Hindlimb muscle (tissue), 1 donor: ENCODE data around the gene PRAMEF25. TPM values are rescaled to one million over a fixed set of nuclear protein-coding genes. Genes with fewer than 3 reads are reported as not detected.
"Not testable (repeated sequence)": the region's sequence is repeated elsewhere in the genome, so short reads cannot be mapped to it uniquely, and the experiment has no call there.

ENCODE experiments used
- DNase-seq: peaks from one replicate; pipeline ENCODE4 v3.0.0-alpha.2; 2013
- polyA plus RNA-seq: library from polyadenylated mRNA; unstranded; fragments of 120-200 nt; gene quantifications from one replicate; pipeline ENCODE4 v1.2.1, GENCODE V29; 2013; ENCODE audit not compliant: insufficient read length

PRAMEF25 gene
- polyA plus RNA-seq = not detected

DNA sequence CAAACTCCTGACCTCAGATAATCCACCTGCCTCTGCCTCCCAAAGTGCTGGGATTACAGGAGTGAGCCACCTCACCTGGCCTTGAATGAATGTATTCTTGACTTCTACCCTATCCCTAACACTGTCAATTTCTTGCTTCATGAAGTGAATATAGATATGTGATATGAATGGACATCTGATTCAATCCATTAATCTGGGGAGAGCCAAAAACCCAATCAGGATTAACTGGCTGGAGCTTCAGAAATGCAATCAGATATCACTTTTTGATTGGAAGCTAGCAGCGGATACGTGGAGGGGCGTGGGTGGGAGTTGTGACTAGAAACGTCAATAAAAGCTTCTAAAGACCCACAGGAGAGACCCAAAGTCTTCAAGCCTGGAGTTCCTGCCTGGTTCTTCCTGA lies at the start of gene PRAMEF25:
PRAMEF25 (plus strand) TSS at position 301 of the 400 bp plus-strand sequence. CDS start 2,920 bp downstream, outside the sequence.
- DNase-seq = not testable (repeated sequence)

GRCh38 chr1:13056475-13056874 lies 14.1 kb upstream of the PRAMEF25 start, which contains the start of gene PRAMEF27:
TSS of gene PRAMEF27 (minus strand) at chr1:13056575. CDS start at chr1:13053659, 2,916 bp downstream.
- DNase-seq = not testable (repeated sequence)

DNA sequence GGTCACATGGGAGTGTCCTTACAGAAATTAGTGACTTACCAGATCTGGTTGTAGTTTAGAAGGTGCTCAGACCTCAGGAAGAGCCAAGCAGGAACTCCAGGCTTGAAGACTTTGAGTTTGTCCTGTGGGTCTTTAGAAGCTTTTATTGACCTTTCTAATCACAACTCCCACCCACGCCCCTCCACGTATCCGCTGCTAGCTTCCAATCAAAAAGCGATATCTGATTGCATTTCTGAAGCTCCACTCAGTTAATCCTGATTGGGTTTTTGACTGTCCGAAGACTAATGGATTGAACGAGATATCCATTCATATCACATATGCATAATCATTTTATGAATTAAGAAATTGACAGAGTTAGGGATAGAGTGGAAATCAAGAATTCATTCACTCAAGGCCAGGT lies 46.2 kb downstream of the PRAMEF25 start, which contains the start of gene HNRNPCL2:
HNRNPCL2 (minus strand) TSS at position 101 of the 400 bp plus-strand sequence. CDS start 454 bp downstream, outside the sequence.
- DNase-seq = not testable (repeated sequence)

Other genes with a start within 250 kb of the PRAMEF25 start
- not detected for gene PRAMEF11, start 239.4 kb upstream of the PRAMEF25 start, polyA plus RNA-seq
- gene HNRNPCL1, start 222.1 kb upstream of the PRAMEF25 start, polyA plus RNA-seq = not detected
- gene PRAMEF2, start 213.7 kb upstream of the PRAMEF25 start, polyA plus RNA-seq = not detected
- not detected for gene PRAMEF4, start 184.6 kb upstream of the PRAMEF25 start, polyA plus RNA-seq
- gene PRAMEF10, start 172.5 kb upstream of the PRAMEF25 start, polyA plus RNA-seq = not detected
- not detected for gene PRAMEF7, start 154.2 kb upstream of the PRAMEF25 start, polyA plus RNA-seq
- not detected for gene PRAMEF6, start 123.2 kb upstream of the PRAMEF25 start, polyA plus RNA-seq
- gene PRAMEF27, start 14.2 kb upstream of the PRAMEF25 start, polyA plus RNA-seq = not detected
- not detected for gene HNRNPCL3, start 10.0 kb upstream of the PRAMEF25 start, polyA plus RNA-seq
- gene HNRNPCL2, start 46.1 kb downstream of the PRAMEF25 start, polyA plus RNA-seq = 0.18 TPM
- gene PRAMEF26, start 85.2 kb downstream of the PRAMEF25 start, polyA plus RNA-seq = not detected
- not detected for gene HNRNPCL4, start 94.9 kb downstream of the PRAMEF25 start, polyA plus RNA-seq
- gene PRAMEF9, start 101.1 kb downstream of the PRAMEF25 start, polyA plus RNA-seq = not detected
- not detected for gene PRAMEF13, start 130.6 kb downstream of the PRAMEF25 start, polyA plus RNA-seq
- gene PRAMEF18, start 155.4 kb downstream of the PRAMEF25 start, polyA plus RNA-seq = not detected
- gene PRAMEF5, start 183.4 kb downstream of the PRAMEF25 start, polyA plus RNA-seq = not detected
- gene PRAMEF8, start 214.4 kb downstream of the PRAMEF25 start, polyA plus RNA-seq = not detected
- not detected for gene PRAMEF33, start 232.8 kb downstream of the PRAMEF25 start, polyA plus RNA-seq
- gene PRAMEF15, start 244.8 kb downstream of the PRAMEF25 start, polyA plus RNA-seq = not detected